Mucosa of descending colon (tissue), 3 donors: Measurements from ENCODE around the gene THOC5. TPM values are rescaled to one million over a fixed set of nuclear protein-coding genes. Genes with fewer than 3 reads are reported as not detected.

Experiments
- ATAC-seq: fragments of 200-7000 bp; cut with Tn5 transposase; one replicate; pipeline ENCODE4 v1.9.1; 2020; ENCODE audit warnings: mild to moderate bottlenecking, moderate library complexity
- DNase-seq, 3 donors: peaks; one replicate each; pipeline ENCODE4 v3.0.0-alpha.2; 2020
- H3K36me3 ChIP-seq: fragments of 200-600 bp; one replicate; pipeline ENCODE4 v1.8.0; 2021; ENCODE audit warnings: low read depth, mild to moderate bottlenecking
- H3K4me1 ChIP-seq: fragments of 200-600 bp; one replicate; pipeline ENCODE4 v1.8.0; 2021; ENCODE audit warnings: low read depth, mild to moderate bottlenecking
- H3K4me3 ChIP-seq: fragments of 200-600 bp; one replicate; pipeline ENCODE4 v1.8.0; 2021; ENCODE audit warnings: mild to moderate bottlenecking
- H3K9me3 ChIP-seq: fragments of 200-600 bp; one replicate; pipeline ENCODE4 v1.8.0; 2021; ENCODE audit warnings: mild to moderate bottlenecking
- CTCF ChIP-seq: fragments of 200-600 bp; IDR thresholded peaks from one replicate; pipeline ENCODE4 v1.8.0; 2022; ENCODE audit warnings: antibody characterized with exemption, mild to moderate bottlenecking
- intact Hi-C, 2 donors: fragments of 100-400 bp; cut with DNase I in 1 of 2; cut with micrococcal nuclease in 1 of 2; formaldehyde crosslinking; loops; one replicate each; pipeline versions ENCODE4 v1.11.0 to v1.11.1; 2022; cut with DNase I, micrococcal nuclease
- total RNA-seq, 3 donors: library from RNA; stranded (reverse); fragmentation: NEBNext Ultra II Directional in 2 of 3; extraction: Animal tissue kit (Norgen Biotek cat#: 25700) in 2 of 3; gene quantifications; one replicate each; pipeline versions ENCODE4 v1.2.1 to v1.2.4, GENCODE V29; 2021 to 2023
- donor health status: DM: no; HTN: no; CAD: no; lungs with moderate emphysema.
- donor health status: DM: no; HTN: no; CAD: no.
- donor health status: DM: no; HTN: yes; CAD: no.

The THOC5 gene
- total RNA-seq, 3 donors from 2014 or later: 26.6 to 70.5 (median 27.3) TPM

- Histone ChIP-seq H3K4me3 (no peak overlapping the region), H3K4me1 (no peaks in the 10 kb centered on the region), H3K9me3 (no peaks in the 10 kb centered on the region), H3K36me3 (peaks cover 12% of the 10 kb centered on the region)
- no peak for ATAC-seq
- no peak for DNase-seq
- intact Hi-C loops: loop anchor here in 1 of 2 donors (10.0 kb wide), 1 partner anchor 126 kb away; no protein-coding TSS in a partner anchor
- TF ChIP-seq CTCF: no peak
Observed at GRCh38 chr22:29520851-29521250, 32.7 kb downstream of the THOC5 start.

- no peak for TF ChIP-seq CTCF
- Histone ChIP-seq H3K4me3 (no peak overlapping the region), H3K9me3 (no peaks in the 10 kb centered on the region), H3K36me3 (peaks cover 12% of the 10 kb centered on the region), H3K4me1 (no peaks in the 10 kb centered on the region)
- ATAC-seq (no peak), DNase-seq (no peak)
- intact Hi-C loops: loop anchor here in 1 of 2 donors (10.0 kb wide), 1 partner anchor 125 kb away; no protein-coding TSS in a partner anchor
Observed at GRCh38 chr22:29519996-29520395, 33.6 kb downstream of the THOC5 start.

- no peak overlapping the region for H3K4me3 ChIP-seq
- intact Hi-C loops: no loop called here
- ATAC-seq (no peak), DNase-seq (no peak)
- peaks cover 12% of the 10 kb centered on the region for H3K36me3 ChIP-seq
- no peaks in the 10 kb centered on the region for H3K9me3 ChIP-seq
- H3K4me1 ChIP-seq: no peaks in the 10 kb centered on the region
- TF ChIP-seq CTCF: no peak
Observed at GRCh38 chr22:29518427-29518826, 35.1 kb downstream of the THOC5 start.

- ATAC-seq: no peak
- no peaks in the 10 kb centered on the region for H3K4me1 ChIP-seq
- intact Hi-C loops: no loop called here
- no peak for TF ChIP-seq CTCF
- no peaks in the 10 kb centered on the region for H3K9me3 ChIP-seq
- no peak for DNase-seq
- peaks cover 12% of the 10 kb centered on the region for H3K36me3 ChIP-seq
- no peak overlapping the region for H3K4me3 ChIP-seq
Observed at GRCh38 chr22:29517215-29517908, 36.2 kb downstream of the THOC5 start.

- Histone ChIP-seq H3K9me3 (no peaks in the 10 kb centered on the region), H3K36me3 (no peaks in the 10 kb centered on the region), H3K4me3 (no peak overlapping the region), H3K4me1 (no peaks in the 10 kb centered on the region)
- ATAC-seq: no peak
- intact Hi-C loops: no loop called here
- TF ChIP-seq CTCF: no peak
- DNase-seq: no peak
Observed at GRCh38 chr22:29512031-29512430, 41.5 kb downstream of the THOC5 start.
